Stimulated activated CD8-positive, alpha-beta memory T cell treated with anti-CD3 and anti-CD28 coated beads, Interleukin-4, amount 100 ng/mL, for 4 hours (primary cell): Measurements from ENCODE around the gene ACCSL.

ENCODE experiments used
- DNase-seq, 2 donors: peaks; one replicate each; pipeline ENCODE4 v3.0.0-alpha.2; 2020; ENCODE audit warnings: low read depth in 2 of 2, low spot score in 1 of 2

The ACCSL gene

DNA sequence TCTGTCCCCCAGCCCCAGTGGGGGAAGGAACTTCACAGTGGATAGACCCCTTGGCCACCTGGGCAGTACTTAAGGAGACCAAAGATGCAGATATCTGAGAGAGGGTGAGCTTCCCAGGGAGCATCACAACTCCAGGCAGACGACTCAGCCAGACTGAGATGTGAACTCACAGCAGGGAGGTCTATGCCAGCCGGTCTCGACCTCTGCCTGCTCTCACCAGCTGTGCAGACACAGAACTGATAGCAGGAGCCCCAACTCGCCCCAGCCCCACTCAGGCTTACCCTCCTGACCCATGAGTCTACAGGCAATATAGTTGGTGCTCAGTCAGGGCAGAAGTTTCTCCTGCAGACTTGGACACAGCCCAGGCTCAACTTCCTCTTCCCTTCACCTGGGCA, 29.7 kb upstream of the ACCSL start:
- no peak for DNase-seq

DNA sequence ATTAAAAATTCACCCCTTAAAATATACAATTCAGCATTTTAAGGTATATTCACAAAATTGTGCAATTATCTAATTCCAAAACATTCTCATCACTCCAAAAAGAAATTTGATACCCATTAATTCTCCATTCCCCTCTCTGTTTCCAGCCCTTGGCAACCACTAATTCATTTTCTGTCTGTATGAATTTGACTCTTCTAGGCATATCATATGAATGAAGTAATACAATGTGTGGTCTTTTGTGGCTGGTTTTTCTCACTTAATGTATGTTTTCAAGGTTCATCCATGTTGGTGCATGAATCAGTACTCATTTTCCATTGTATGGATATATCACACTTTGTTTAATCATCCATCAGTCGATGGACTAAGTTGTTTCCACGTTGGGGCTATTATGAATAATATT, 29.0 kb upstream of the ACCSL start:
- DNase-seq, result no peak

DNA sequence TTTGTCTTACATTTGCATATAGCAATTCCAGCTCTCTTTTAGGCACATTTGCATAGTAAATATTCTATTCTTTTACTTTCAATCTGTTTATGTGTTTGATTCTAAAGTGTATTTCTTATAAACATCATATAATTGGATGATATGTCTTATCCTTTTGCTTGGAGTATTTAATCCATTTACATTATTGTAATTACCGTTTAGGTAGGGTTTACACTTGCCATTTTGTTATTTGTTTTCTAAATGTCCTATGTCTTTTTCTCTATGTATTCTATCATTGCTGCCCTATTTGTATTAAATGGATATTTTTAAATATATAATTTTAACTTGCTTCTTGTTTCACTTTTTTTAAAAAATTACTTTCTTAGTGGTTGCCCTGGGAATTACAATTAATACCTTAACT, 22.8 kb upstream of the ACCSL start:
- no peak for DNase-seq

DNA sequence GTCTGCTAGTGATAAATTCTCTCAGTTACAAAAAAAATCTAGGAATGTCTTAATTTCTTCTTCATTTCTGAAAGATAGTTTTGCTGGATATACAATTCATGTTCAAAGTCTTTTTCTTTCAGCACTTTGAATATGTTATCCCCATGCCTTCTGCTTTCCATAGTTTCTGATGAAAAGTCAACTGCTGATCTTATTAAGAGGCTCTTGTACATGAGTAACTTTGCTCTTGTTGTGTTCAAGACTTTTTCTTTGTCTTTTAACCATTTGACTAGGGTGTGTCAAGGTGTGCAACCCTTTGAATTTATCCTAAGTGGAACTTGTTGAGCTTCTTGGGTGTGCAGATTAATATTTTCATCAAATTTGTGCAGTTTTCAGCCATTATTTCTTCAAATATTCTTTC, 22.1 kb upstream of the ACCSL start:
- DNase-seq, result no peak

DNA sequence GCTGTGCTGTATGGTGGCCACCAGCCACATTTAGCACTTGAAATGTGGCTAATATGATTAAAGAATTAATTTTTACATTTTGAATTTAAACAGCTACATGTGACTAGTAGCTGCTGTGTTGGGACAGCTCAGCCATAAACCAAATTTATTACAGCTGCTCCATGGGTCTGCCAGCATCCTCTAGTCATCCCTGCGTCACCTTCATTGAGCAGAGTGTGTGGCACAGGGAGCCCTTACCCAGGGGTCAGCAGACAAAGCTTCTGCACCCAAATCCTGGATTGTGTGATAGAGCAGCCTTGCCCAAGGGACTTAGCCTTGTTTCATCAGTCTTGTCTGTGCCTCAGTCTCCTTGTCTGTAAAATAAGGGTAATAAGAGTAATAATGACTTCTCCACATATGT, 19.4 kb upstream of the ACCSL start:
- no peak for DNase-seq

DNA sequence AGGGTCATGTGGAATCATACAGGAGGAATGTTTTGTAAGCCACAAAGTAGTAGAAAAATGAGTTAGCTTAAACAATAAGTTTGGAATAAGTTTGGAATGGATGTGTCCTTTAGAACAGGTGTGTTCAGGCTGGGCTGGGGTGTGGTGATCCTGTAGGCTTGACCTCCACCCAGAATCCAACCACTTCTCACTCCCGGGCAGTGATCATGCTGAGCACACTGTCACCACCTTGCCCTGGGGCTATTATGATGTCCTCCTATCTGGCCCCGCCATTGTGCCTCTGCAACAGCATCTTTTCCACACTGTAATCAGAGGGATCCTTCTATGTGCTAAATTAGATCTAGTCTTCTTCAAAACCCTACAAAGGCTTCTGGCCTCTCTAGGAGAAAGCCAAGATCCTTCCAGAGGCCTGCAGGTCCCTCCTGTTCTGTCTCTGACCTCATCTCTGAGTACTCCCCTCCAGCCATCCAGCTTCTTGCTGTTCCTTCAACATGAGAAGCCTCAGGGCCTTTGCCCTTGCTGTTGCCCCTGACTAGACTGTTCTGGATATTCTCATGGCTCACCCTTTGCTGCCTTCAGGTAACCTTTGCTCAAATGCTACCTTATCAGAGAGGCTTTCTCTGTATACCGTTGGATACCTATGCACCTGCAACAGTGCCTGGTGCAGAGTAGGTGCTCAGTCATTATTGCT, 18.8 kb upstream of the ACCSL start:
- no peak for DNase-seq

DNA sequence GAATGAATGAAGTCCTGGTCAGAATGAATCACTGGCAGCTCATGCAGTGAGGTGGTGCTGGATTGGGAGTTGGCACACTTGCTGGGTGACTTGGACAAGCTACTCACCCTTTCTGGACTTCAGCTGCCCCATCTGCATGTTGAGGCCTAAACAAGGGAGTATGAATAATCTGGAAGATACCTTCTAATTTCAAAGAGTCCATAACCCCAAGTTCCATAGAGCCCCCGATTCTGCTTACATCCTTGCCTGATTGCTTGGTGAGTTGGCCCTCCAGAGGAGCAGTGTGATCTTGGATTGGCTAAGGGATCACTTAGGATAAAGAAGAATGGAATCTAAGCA, 18.3 kb upstream of the ACCSL start:
- no peak for DNase-seq

DNA sequence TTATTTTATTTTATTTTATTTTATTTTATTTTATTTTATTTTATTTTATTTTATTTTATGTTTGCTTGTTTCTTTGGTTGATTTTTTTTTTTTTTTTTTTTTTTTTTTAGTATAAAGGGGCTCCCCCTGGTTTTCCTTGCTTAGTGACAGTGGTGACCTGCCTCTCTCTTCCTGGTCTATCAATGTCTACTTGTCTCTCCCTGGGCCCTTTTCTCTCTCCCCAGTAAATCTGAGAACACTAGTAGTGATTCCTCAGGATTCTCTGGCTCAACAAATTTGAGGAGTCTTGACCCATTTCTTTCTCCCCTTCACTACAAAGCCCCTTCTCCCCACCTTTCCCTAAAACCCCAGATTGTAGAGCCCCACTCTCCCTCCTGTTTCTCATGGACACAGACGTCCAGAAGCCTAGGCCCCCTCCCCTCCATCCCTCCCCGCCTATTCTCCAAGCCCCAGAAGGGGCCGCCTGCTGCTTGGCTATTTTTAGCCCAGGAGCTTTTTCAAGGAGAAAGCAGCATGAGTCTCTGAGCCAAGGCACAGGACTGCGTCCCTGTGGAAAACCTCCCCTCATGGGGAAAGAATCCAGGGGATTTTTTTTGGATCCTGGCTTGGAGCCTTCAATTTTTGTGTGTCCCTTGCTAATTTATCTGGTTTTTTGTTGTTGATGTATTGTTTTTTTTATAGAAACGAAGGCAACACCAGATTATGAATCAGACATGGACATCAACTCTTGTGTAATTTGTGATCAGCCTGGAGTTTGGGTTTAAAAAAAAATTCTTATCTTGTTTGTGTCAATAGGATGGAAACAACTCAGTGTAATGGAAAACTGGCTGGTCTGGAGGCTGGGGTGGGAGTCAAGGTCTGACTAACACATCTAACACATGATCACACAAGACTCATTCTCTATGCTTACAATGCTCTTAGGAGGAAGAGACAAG, 17.5 kb upstream of the ACCSL start:
- DNase-seq, result no peak

DNA sequence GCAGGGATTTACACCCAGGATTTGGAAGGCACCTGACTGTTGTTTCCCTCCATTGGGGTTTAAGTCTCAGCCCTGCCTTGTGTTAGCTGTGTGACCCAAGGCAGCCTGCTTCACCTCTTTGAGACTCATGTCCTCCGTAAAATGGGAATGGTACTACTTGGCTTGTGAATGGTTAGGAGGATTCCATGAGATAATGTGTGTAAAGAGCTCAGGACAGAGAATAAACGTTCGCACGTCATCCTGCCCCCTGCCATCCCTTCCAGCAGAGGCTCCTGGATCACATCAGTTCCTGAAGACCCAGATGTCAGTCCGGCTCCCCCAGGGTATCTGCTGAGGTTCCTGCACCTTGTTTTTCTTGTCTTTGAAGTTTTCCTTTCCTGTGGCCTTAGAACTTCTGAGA, 16.8 kb upstream of the ACCSL start:
- no peak for DNase-seq

DNA sequence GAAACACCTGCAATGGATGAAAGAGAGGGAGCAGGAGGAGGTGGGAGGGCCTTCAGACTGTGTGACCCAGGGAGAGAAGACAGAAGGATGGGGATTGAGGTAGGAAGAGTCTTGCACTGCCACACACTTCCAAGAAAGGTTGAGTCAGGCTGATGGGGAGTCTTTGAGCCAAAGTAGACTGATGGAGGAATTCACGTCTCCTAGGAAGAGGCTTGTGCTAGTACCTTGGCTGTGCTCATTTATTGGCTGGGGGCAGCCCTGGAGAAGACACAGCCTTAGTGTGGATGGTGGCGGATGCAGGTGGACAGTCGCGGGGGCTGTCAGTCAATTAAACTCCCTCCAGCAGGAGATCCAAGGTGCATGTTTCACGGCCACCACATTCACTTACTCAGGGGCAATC, 16.2 kb upstream of the ACCSL start:
- DNase-seq, result no peak

DNA sequence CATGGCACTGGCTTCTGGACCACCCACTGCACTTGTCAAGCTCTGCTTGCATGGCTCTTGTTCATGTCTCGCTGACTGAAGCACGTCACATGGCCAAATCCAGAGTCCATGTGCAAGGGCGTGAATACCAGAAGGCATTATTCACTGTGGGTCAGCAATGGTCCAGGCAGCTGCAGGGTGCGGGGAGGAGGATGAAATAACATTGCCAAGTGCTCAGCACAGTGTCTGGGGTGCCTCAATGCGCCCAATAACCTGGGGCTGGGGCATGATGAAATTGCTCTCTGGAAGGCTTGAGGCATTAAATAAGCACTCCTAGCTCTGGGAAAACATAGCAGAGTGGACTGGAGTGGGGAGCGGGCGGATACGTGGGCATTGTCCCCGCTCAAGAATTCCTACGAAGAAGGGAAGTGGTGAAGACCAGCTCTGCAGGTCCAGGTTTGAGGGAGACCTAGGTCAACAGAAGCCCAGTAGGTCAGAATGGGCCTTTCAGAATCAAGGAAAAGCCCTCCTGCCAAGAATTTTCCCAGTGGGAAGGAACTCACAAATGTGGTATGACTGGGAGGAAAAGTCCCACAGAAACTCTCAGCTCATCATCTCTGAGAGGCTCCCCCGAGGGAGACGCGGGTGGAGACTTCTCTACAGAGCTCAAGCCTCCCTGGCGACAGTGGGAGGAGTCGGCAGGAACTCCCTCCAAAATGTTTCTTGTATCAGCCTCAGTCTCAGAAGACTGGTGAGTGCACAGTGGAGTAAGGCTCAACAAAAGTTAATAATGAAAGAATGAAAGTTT, 15.3 kb upstream of the ACCSL start:
- no peak for DNase-seq

DNA sequence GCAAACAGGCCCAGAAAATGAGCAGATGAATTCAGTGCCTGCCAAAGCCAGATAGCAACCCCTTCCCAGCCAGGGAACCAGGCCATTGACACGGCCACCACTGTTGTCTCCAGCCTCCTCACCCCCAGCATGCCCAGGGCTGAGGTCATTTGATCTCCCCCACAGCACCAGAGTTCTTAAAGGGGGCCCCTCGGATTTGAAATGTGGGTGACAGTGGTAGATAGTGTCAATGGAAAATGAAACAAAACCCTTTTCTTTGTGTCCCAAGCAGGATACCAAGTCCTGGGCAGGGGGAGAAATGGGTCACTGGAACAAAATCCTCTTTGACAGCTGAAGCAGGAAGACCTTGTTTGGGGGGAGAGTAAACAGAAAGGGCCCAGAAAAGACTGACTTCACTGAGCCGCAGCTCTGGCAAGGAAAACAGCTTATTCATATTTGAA, 14.3 kb upstream of the ACCSL start:
- DNase-seq, result no peak

DNA sequence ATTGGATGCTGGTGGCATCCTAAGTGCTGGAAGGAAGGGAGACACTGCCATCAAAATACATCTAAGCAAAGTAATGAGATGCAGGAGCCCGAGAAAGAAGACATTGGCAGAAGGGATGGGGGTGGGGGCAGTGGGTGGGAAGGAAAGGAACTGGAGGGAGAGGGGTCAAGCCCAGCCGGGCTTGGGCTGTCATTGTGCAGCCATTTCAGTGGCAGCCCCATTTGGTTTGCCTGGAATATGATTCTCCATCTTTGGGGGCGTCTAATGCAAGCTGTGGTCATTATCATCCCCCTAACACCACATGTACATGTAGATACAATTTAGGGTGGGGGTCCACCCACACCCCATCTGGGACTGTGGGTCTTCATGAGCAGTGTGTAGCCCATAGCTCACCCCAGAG, 13.9 kb upstream of the ACCSL start:
- no peak for DNase-seq

DNA sequence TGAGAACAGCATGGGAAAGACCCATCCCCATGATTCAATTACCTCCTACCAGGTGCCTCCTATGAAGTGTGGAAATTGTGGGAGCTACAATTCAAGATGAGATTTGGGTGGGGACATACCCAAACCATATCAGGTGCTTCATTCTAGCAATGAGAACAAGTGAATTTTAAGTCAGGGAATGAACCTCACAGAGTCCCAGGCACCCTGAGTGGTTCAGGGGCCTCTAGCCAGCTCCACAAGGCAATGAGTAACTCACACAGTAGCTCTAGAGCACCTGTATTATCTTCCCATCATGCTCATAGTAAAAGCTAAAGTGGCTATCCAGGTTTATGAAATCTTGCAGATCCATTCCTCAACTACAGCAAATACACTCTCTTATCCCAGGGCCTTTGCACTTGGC, 13.1 kb upstream of the ACCSL start:
- no peak for DNase-seq

DNA sequence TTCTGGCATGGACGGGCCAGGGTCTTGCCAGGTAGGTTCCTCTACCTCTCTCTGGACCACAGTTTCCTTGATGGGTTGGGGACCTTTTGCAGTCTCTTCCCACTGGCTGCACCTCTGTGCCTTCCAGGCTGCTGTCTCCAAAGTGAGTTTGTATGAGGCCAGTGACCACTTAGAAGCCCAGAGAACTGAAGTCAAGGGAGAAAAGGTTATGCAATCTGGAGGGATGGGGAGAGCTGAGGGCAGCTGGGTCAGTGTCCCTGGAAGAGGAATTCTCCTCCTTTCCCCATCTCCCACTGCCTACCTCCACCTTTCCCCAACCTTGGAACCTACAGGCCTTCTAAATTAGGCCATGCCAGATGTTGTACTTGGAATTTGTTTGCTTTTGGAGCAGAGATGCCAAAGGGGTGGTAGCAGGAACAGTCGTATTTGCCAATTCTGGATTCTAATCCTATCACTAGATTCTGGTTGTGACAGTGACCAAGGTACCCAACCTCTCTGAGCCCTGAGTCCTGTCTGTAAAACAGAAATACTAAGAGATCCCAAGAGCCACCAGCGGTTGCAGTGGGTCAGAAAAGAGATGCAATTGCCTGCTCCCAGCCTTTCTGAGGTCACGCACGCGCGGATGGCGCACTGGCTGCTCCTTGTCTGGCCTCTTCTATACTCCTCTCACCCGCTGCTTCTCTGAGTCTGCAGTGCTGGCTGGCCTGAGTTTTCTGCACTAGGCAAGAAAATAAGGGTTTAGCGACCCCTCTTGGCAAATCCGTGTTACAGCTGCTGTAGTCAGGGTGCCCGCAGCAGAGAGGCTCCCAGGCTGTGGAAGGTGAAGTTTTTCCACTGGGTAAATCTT, 10.7 kb upstream of the ACCSL start:
- no peak for DNase-seq

DNA sequence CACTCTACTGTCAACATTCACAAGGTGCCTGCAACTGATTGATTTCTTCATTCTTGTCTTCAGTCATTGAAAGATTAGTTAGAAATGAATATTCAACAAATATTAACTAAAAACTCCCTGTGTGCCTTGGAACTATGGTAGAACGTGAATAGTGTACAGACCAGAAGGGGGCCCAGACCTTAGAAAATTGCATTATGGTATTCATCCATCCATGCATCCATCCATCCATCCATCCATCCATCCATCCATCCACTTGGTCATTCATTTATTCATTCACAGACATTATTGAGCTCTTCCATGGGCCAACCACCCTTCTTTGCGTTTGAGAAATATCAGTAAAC, 10.2 kb upstream of the ACCSL start:
- DNase-seq, result no peak

DNA sequence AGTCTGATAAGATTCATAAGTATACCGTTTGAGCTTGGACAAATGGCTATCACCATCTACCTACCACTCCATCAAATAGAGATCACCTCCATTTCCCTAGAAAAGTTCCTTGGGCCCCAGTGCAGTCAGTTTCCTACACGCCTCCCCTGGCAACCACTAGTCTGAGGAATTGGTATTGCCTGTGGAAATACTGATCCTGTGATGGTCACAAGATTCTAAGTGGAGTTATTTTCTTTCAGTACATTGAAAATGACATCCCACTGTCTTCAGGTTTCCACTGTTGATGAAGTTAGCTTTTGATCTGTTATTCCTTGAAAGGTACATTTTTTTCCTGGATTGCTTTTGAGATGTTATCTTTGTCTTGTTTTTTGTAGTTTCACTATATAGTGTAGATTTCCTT, 4.6 kb upstream of the ACCSL start:
- no peak for DNase-seq

DNA sequence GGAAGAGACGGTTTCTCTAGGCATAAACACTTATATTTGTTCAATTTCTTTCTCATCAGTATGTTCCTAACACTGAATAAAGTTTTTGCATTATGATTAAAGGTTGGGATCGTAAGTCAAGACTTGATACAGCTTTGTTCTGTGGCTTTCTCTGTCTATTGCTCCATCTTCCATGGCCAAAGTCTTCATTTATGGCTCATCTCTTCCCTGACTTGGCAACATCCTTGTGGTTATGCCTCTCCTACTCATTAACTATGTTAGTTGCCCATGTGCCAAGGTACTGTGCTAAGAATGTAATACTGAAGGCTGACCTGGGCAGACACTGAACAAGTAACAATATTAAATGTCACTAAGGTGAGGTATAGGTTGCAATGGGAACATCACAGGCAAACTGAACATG, 1.6 kb upstream of the ACCSL start:
- no peak for DNase-seq

DNA sequence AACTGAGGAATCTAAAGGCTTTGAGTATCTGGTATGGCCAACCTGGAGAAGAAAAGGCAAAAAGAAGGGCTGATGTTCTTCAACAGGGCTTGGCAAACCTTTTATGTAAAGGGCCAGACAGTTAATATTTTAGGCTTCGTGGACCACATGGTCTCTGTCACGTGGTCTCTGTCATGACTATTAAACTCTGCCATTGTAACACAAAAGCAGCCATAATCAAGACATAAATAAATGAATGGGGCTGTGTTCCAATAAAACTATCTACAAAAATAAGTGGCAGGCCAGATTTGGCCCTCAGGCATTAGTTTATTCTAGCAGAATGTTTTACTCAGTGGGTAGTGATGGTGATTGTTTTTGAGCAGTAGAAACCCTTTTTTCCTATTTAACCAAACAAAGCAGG, 483 bp upstream of the ACCSL start:
- DNase-seq, result no peak

DNA sequence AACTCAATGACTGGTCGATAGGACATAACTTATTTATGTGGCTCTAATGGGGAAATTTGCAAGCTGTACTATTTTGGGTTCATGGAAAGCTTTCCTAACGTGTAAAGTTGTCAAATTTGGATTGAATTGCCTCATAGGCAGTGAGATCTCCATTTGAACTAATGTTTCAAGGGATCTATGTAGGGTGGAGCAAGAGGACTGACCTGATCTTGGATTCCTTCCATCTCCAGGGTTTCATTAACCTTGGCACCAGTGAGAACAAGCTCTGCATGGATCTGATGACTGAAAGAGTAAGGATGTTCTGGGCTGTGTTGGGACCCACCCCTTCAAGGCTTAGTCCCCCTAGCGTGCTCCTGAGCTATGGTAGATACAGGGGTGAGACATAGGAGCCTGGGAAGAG, 2.1 kb downstream of the ACCSL start:
- no peak for DNase-seq

DNA sequence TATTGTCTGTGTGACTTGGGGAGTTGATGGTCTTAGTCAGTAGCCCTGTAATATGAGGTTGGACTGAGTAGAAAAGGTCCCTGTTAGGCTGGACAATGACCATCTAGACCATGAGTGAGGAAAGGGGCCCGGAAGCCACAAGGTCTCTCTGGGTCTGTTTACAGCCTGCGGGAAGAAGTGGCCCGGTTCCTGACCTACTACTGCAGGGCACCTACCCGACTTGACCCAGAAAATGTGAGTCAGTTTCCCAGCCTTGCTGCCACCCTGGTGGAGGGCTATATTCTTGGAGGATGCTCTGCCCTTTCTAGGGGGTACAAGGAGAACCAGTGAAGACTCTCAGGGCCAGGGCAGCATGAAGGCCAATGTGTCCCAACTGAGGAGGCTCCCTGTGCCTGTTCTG, 3.4 kb downstream of the ACCSL start:
- no peak for DNase-seq
